ENCODE data around the gene CYP19A1. TPM values are rescaled to one million over a fixed set of nuclear protein-coding genes. Genes with fewer than 3 reads are reported as not detected.

CYP19A1 gene
- total RNA-seq, 1 experiment from 2014 or later: 0.77 TPM

- intact Hi-C loops (cut with micrococcal nuclease; ENCODE audit: unreplicated experiment): no loop called here
- BruUV-seq (replicated peaks): no TSS peak
- no peaks in the 10 kb centered on the region for H3K27me3 Mint-ChIP-seq (ENCODE audit: insufficient read depth, unreplicated experiment)
- Histone ChIP-seq H3K9me3 (no peaks in the 10 kb centered on the region), H3K27me3 (replicated peaks; ENCODE audit: control insufficient read depth, insufficient read depth, low read length) (no peaks in the 10 kb centered on the region), H3K4me3 (ENCODE audit: low read depth, low read length) (no peak overlapping the region), H3K36me3 (ENCODE audit: control insufficient read depth, insufficient read depth, low read length) (no peaks in the 10 kb centered on the region), H3K4me1 (0 out of 2 replicates have a peak, but pooled peaks cover 3% of the 10 kb centered on the region)
- CTCF ChIA-PET: no interaction called here
- TF ChIP-seq, protein P1, sequence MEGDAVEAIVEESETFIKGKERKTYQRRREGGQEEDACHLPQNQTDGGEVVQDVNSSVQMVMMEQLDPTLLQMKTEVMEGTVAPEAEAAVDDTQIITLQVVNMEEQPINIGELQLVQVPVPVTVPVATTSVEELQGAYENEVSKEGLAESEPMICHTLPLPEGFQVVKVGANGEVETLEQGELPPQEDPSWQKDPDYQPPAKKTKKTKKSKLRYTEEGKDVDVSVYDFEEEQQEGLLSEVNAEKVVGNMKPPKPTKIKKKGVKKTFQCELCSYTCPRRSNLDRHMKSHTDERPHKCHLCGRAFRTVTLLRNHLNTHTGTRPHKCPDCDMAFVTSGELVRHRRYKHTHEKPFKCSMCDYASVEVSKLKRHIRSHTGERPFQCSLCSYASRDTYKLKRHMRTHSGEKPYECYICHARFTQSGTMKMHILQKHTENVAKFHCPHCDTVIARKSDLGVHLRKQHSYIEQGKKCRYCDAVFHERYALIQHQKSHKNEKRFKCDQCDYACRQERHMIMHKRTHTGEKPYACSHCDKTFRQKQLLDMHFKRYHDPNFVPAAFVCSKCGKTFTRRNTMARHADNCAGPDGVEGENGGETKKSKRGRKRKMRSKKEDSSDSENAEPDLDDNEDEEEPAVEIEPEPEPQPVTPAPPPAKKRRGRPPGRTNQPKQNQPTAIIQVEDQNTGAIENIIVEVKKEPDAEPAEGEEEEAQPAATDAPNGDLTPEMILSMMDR (IDR thresholded peaks at IDR 0.05; ENCODE audit: insufficient read depth in 1 of 2, low read depth in 1 of 2, low read length in 1 of 2, severe bottlenecking in 1 of 2, unreplicated experiment in 1 of 2): no peak
- H3K36me3 Mint-ChIP-seq (ENCODE audit: insufficient read depth, unreplicated experiment): peaks cover 10% of the 10 kb centered on the region
- no peak overlapping the region for H3K27ac Mint-ChIP-seq (ENCODE audit: unreplicated experiment)
- H3K4me1 Mint-ChIP-seq (ENCODE audit: low read depth, unreplicated experiment): peaks cover 11% of the 10 kb centered on the region
- no peaks in the 10 kb centered on the region for H3K9me3 Mint-ChIP-seq (ENCODE audit: unreplicated experiment)
- POLR2A ChIA-PET: interaction anchor here (0.6 kb wide), 1 partner anchor 14 kb away, joined by 3 read pairs; no protein-coding TSS in a partner anchor
- H3K4me3 Mint-ChIP-seq (ENCODE audit: unreplicated experiment): no peak overlapping the region
- no peak for DNase-seq
Measured at GRCh38 chr15:51183076-51183475, 155.3 kb downstream of the CYP19A1 start.

DNA sequence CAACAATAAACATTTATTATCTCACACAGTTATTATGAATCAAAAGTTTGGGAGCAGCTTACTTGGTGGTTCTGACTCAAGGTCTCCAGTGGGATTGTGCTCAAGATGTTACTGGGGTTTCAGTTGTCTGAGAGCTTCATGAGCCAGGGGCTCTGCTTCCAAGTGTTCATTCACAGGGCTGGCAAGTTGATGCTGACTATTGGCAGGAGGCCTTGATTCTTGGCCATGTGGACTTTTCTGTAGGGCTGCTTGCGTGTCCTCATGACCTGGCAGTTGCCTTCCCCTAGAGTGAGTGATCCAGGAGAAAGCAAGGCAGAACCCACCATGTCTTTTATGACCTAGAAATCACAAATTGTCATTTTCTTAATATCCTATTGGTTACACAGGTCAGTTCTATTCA is 156.5 kb downstream of the CYP19A1 start:
- H3K27ac Mint-ChIP-seq (ENCODE audit: unreplicated experiment): no peak overlapping the region
- ChIA-PET CTCF (no interaction called here), POLR2A (no interaction called here)
- no peak for DNase-seq
- H3K4me3 ChIP-seq (ENCODE audit: low read depth, low read length): no peak overlapping the region
- no peaks in the 10 kb centered on the region for H3K36me3 ChIP-seq (ENCODE audit: control insufficient read depth, insufficient read depth, low read length)
- no peaks in the 10 kb centered on the region for H3K27me3 ChIP-seq (replicated peaks; ENCODE audit: control insufficient read depth, insufficient read depth, low read length)
- BruUV-seq (replicated peaks): no TSS peak
- peaks cover 10% of the 10 kb centered on the region for H3K36me3 Mint-ChIP-seq (ENCODE audit: insufficient read depth, unreplicated experiment)
- TF ChIP-seq, protein P1 (IDR thresholded peaks at IDR 0.05; ENCODE audit: insufficient read depth in 1 of 2, low read depth in 1 of 2, low read length in 1 of 2, severe bottlenecking in 1 of 2, unreplicated experiment in 1 of 2): no peak
- no peaks in the 10 kb centered on the region for H3K9me3 Mint-ChIP-seq (ENCODE audit: unreplicated experiment)
- no peaks in the 10 kb centered on the region for H3K9me3 ChIP-seq
- H3K4me1 Mint-ChIP-seq (ENCODE audit: low read depth, unreplicated experiment): peaks cover 11% of the 10 kb centered on the region
- H3K4me3 Mint-ChIP-seq (ENCODE audit: unreplicated experiment): no peak overlapping the region
- H3K4me1 ChIP-seq: 0 out of 2 replicates have a peak, but pooled peaks cover 3% of the 10 kb centered on the region
- no peaks in the 10 kb centered on the region for H3K27me3 Mint-ChIP-seq (ENCODE audit: insufficient read depth, unreplicated experiment)
- intact Hi-C loops (cut with micrococcal nuclease; ENCODE audit: unreplicated experiment): no loop called here

- H3K36me3 ChIP-seq (ENCODE audit: control insufficient read depth, insufficient read depth, low read length): no peaks in the 10 kb centered on the region
- 0 out of 2 replicates have a peak, but pooled peaks cover 3% of the 10 kb centered on the region for H3K4me1 ChIP-seq
- H3K9me3 ChIP-seq: no peaks in the 10 kb centered on the region
- TF ChIP-seq, protein P1 (IDR thresholded peaks at IDR 0.05; ENCODE audit: insufficient read depth in 1 of 2, low read depth in 1 of 2, low read length in 1 of 2, severe bottlenecking in 1 of 2, unreplicated experiment in 1 of 2): no peak
- H3K4me3 ChIP-seq (ENCODE audit: low read depth, low read length): no peak overlapping the region
- no peak for DNase-seq
- BruUV-seq (replicated peaks): no TSS peak
- no peak overlapping the region for H3K27ac Mint-ChIP-seq (ENCODE audit: unreplicated experiment)
- ChIA-PET POLR2A (no interaction called here), CTCF (no interaction called here)
- no peaks in the 10 kb centered on the region for H3K9me3 Mint-ChIP-seq (ENCODE audit: unreplicated experiment)
- H3K27me3 Mint-ChIP-seq (ENCODE audit: insufficient read depth, unreplicated experiment): no peaks in the 10 kb centered on the region
- H3K36me3 Mint-ChIP-seq (ENCODE audit: insufficient read depth, unreplicated experiment): peaks cover 10% of the 10 kb centered on the region
- intact Hi-C loops (cut with micrococcal nuclease; ENCODE audit: unreplicated experiment): no loop called here
- no peak overlapping the region for H3K4me3 Mint-ChIP-seq (ENCODE audit: unreplicated experiment)
- no peaks in the 10 kb centered on the region for H3K27me3 ChIP-seq (replicated peaks; ENCODE audit: control insufficient read depth, insufficient read depth, low read length)
- peaks cover 11% of the 10 kb centered on the region for H3K4me1 Mint-ChIP-seq (ENCODE audit: low read depth, unreplicated experiment)
Measured at GRCh38 chr15:51181221-51181620, 157.2 kb downstream of the CYP19A1 start.

All from Caco-2 (cell line).